Activated CD4-positive, alpha-beta T cell treated with anti-CD3 and anti-CD28 coated beads, Interleukin-2, amount 50 U/mL, for 24 hours (primary cell): ENCODE measurements around the gene INTS4.
"Not testable (repeated sequence)": the region's sequence is repeated elsewhere in the genome, so short reads cannot be mapped to it uniquely, and the experiment has no call there.

ENCODE experiments used
- DNase-seq, 2 donors: peaks; one replicate each; pipeline ENCODE4 v3.0.0-alpha.2; 2020; ENCODE audit warnings: low read depth in 1 of 2, low spot score in 1 of 2

The INTS4 gene

GRCh38 chr11:77883775-77884174 lies 110.7 kb downstream of the INTS4 start:
- no peak for DNase-seq

GRCh38 chr11:77882396-77882795 lies 112.1 kb downstream of the INTS4 start:
- no peak for DNase-seq

- DNase-seq, result no peak
These were observed 115.2 kb downstream of the INTS4 start for GRCh38 chr11:77879218-77879617.

GRCh38 chr11:77878247-77878646 lies 116.2 kb downstream of the INTS4 start:
- DNase-seq, result not testable (repeated sequence)

GRCh38 chr11:77876045-77876444 lies 118.4 kb downstream of the INTS4 start:
- DNase-seq, result no peak

GRCh38 chr11:77874206-77874605 lies 120.3 kb downstream of the INTS4 start:
- DNase-seq, result no peak

- no peak for DNase-seq
These were observed 121.1 kb downstream of the INTS4 start for GRCh38 chr11:77873345-77873744.

- DNase-seq, result no peak
These were observed 122.6 kb downstream of the INTS4 start for GRCh38 chr11:77871855-77872254.

GRCh38 chr11:77868744-77869143 lies 125.7 kb downstream of the INTS4 start:
- no peak for DNase-seq

- DNase-seq, result no peak
These were observed 128.1 kb downstream of the INTS4 start for GRCh38 chr11:77866336-77866735.

GRCh38 chr11:77865805-77866204 lies 128.7 kb downstream of the INTS4 start:
- DNase-seq, result no peak

- not testable (repeated sequence) for DNase-seq
These were observed 133.0 kb downstream of the INTS4 start for GRCh38 chr11:77861444-77861843.

GRCh38 chr11:77857906-77858457 lies 136.5 kb downstream of the INTS4 start:
- DNase-seq, result not testable (repeated sequence)

GRCh38 chr11:77854838-77855237 lies 139.6 kb downstream of the INTS4 start:
- DNase-seq, result no peak

- no peak for DNase-seq
These were observed 143.0 kb downstream of the INTS4 start for GRCh38 chr11:77851503-77851902.

GRCh38 chr11:77843700-77844099 lies 150.8 kb downstream of the INTS4 start:
- not testable (repeated sequence) for DNase-seq

- no peak for DNase-seq
These were observed 151.9 kb downstream of the INTS4 start for GRCh38 chr11:77842441-77843121.

GRCh38 chr11:77833302-77833701 lies 161.2 kb downstream of the INTS4 start:
- no peak for DNase-seq

GRCh38 chr11:77828926-77829325 lies 165.5 kb downstream of the INTS4 start:
- no peak for DNase-seq
